AG04449 (cell line): ENCODE results near the gene MCM7.

Source experiments
- CTCF ChIA-PET: fragments of 350-600 bp; formaldehyde crosslinking; extraction: SDS; loops from one replicate; lab custom pipeline; 2021; ENCODE audit warnings: antibody characterized with exemption; lab: Yijun Ruan, JAX
- POLR2A ChIA-PET: fragments of 400-600, 350-600 bp; formaldehyde crosslinking; extraction: SDS; loops from one replicate; lab custom pipeline; 2020; ENCODE audit warnings: antibody characterized with exemption, inconsistent platforms; lab: Yijun Ruan, JAX
- DNase-seq: peaks from one replicate; pipeline ENCODE4 v3.0.0-alpha.2; 2010; ENCODE audit warnings: low read depth, low spot score
- H3K4me3 ChIP-seq: 2 replicates; pipeline ENCODE4 v1.5.1; 2011; ENCODE audit warnings: low read depth, mild to moderate bottlenecking, control low read depth, low read length
- CTCF ChIP-seq: IDR thresholded peaks from one replicate; pipeline ENCODE4 v1.5.1; 2011; ENCODE audit warnings: mild to moderate bottlenecking, moderate library complexity, low read length, control low read depth, inconsistent platforms; ENCODE audit not compliant: insufficient read depth; ENCODE audit errors: missing control alignments

MCM7 gene

GRCh38 chr7:100109521-100110163 lies 8.4 kb upstream of the MCM7 start:
- no peak for DNase-seq
- no peak overlapping the region for H3K4me3 ChIP-seq
- TF ChIP-seq CTCF = no peak
- ChIA-PET POLR2A (interaction anchor here (0.6 kb wide), 1 partner anchor 17 kb away, joined by 3 read pairs; no protein-coding TSS in a partner anchor), CTCF (no interaction called here)

- H3K4me3 ChIP-seq = no peak overlapping the region
- ChIA-PET CTCF (no interaction called here), POLR2A (no interaction called here)
- TF ChIP-seq CTCF = no peak
- DNase-seq = no peak
These were observed 6.7 kb upstream of the MCM7 start for GRCh38 chr7:100107890-100108289.

- ChIA-PET CTCF (no interaction called here), POLR2A (no interaction called here)
- no peak for TF ChIP-seq CTCF
- no peak overlapping the region for H3K4me3 ChIP-seq
- no peak for DNase-seq
These were observed 6.0 kb upstream of the MCM7 start for GRCh38 chr7:100107125-100107737.

GRCh38 chr7:100106633-100107032 lies 5.4 kb upstream of the MCM7 start:
- DNase-seq = no peak
- TF ChIP-seq CTCF = no peak
- no peak overlapping the region for H3K4me3 ChIP-seq
- ChIA-PET CTCF (interaction anchor here (0.9 kb wide), 1 partner anchor 24 kb away, joined by 3 read pairs; no protein-coding TSS in a partner anchor), POLR2A (no interaction called here)

GRCh38 chr7:100105534-100105933 lies 4.3 kb upstream of the MCM7 start:
- TF ChIP-seq CTCF = no peak
- ChIA-PET CTCF (interaction anchor here (0.8 kb wide), 1 partner anchor 25 kb away, joined by 3 read pairs; no protein-coding TSS in a partner anchor), POLR2A (no interaction called here)
- H3K4me3 ChIP-seq = no peak overlapping the region
- no peak for DNase-seq
